HG02798 (cell line): ENCODE measurements around the gene CHD8.
"Not testable (repeated sequence)": the region's sequence is repeated elsewhere in the genome, so short reads cannot be mapped to it uniquely, and the experiment has no call there.

Experiments used
- ATAC-seq: cut with Tn5 transposase; IDR thresholded peaks from one replicate; pipeline ENCODE4 v1.9.1; 2021; ENCODE audit warnings: mild to moderate bottlenecking; ENCODE audit not compliant: unreplicated experiment, poor library complexity

Gene CHD8

GRCh38 chr14:21455912-21456667, at the start of gene CHD8:
Gene CHD8 (minus strand): TSS chr14:21456123. CDS start chr14:21431643, 24,480 bp downstream.
- peak; percentile 98 for ATAC-seq

GRCh38 chr14:21505012-21505553, 49.2 kb upstream of the CHD8 start:
- ATAC-seq: peak; percentile 90

- no peak for ATAC-seq
Measured at GRCh38 chr14:21503376-21503775, 47.5 kb upstream of the CHD8 start.

- ATAC-seq: no peak
Measured at GRCh38 chr14:21501568-21501967, 45.6 kb upstream of the CHD8 start.

GRCh38 chr14:21498540-21499526, 42.9 kb upstream of the CHD8 start:
- peak; percentile 53 for ATAC-seq

- ATAC-seq: no peak
Measured at GRCh38 chr14:21496453-21496852, 40.5 kb upstream of the CHD8 start.

GRCh38 chr14:21494902-21495762, 39.2 kb upstream of the CHD8 start:
- no peak for ATAC-seq

GRCh38 chr14:21486640-21487087, 30.7 kb upstream of the CHD8 start:
- ATAC-seq: no peak

GRCh38 chr14:21476925-21477681, 21.2 kb upstream of the CHD8 start, which contains the start of the genes RAB2B and TOX4:
Gene RAB2B (minus strand): TSS chr14:21476959. CDS start chr14:21476872, 87 bp downstream.
Gene TOX4 (plus strand): TSS chr14:21477195. CDS start chr14:21477279, 84 bp downstream.
- peak; percentile 99 for ATAC-seq

GRCh38 chr14:21476523-21476924, 20.6 kb upstream of the CHD8 start:
- peak; percentile 38 for ATAC-seq

GRCh38 chr14:21475767-21476522, 20.0 kb upstream of the CHD8 start:
- ATAC-seq: no peak

GRCh38 chr14:21467616-21468015, 11.7 kb upstream of the CHD8 start:
- ATAC-seq: no peak

GRCh38 chr14:21455592-21455911, 371 bp downstream of the CHD8 start:
- ATAC-seq: peak; percentile 21

- ATAC-seq: no peak
Measured at GRCh38 chr14:21454843-21455544, 929 bp downstream of the CHD8 start.

- no peak for ATAC-seq
Measured at GRCh38 chr14:21449899-21450216, 6.1 kb downstream of the CHD8 start.

- not testable (repeated sequence) for ATAC-seq
Measured at GRCh38 chr14:21442657-21443056, 13.3 kb downstream of the CHD8 start.

GRCh38 chr14:21440859-21441258, 15.1 kb downstream of the CHD8 start:
- no peak for ATAC-seq
